ENCODE results near the gene PLXND1. TPM values are rescaled to one million over a fixed set of nuclear protein-coding genes. Genes with fewer than 3 reads are reported as not detected.

PLXND1 gene
- total and polyA plus RNA-seq, 9 donors = 21.6 to 120 (median 57.1) TPM

GRCh38 chr3:129594907-129595390 is 11.5 kb downstream of the PLXND1 start:
- H3K9me3 ChIP-seq = no peaks in the 10 kb centered on the region
- 66 to 78% (median 77%) methylated on average over 6 of the region's 6 CpGs for WGBS, 3 donors
- peaks cover 53% of the 10 kb centered on the region for H3K4me1 ChIP-seq (ENCODE audit: insufficient read depth)
- TF ChIP-seq CTCF (IDR thresholded peaks at IDR 0.05) = no peak
- TF ChIP-seq EP300 (IDR thresholded peaks at IDR 0.05) = no peak
- no peak for TF ChIP-seq POLR2A (IDR thresholded peaks at IDR 0.05)
- H3K4me3 ChIP-seq = no peak overlapping the region
- no peaks in the 10 kb centered on the region for H3K36me3 ChIP-seq
- H3K27me3 ChIP-seq = no peaks in the 10 kb centered on the region
- H3K27ac ChIP-seq = peak overlapping the region; percentile 58 to 74
- no peak for DNase-seq
- intact Hi-C loops (cut with DNase I) = loop anchor here in 1 of 4 donors (5.0 kb wide), 1 partner anchor 33 kb away; no protein-coding TSS in a partner anchor

GRCh38 chr3:129594409-129594808 is 12.1 kb downstream of the PLXND1 start:
- TF ChIP-seq EP300 (IDR thresholded peaks at IDR 0.05) = no peak
- TF ChIP-seq POLR2A (IDR thresholded peaks at IDR 0.05) = no peak
- TF ChIP-seq CTCF (IDR thresholded peaks at IDR 0.05) = no peak
- Histone ChIP-seq H3K27me3 (no peaks in the 10 kb centered on the region), H3K27ac (peak overlapping the region in 1 of 2 donors; percentile 74), H3K36me3 (no peaks in the 10 kb centered on the region), H3K4me1 (ENCODE audit: insufficient read depth) (peaks cover 53% of the 10 kb centered on the region), H3K9me3 (no peaks in the 10 kb centered on the region), H3K4me3 (no peak overlapping the region)
- WGBS, 3 donors = 17 to 21% (median 20%) methylated on average over 10 of the region's 10 CpGs
- no peak for DNase-seq
- intact Hi-C loops (cut with DNase I) = no loop called here

GRCh38 chr3:129593595-129594339 is 12.7 kb downstream of the PLXND1 start:
- TF ChIP-seq CTCF (IDR thresholded peaks at IDR 0.05) = no peak
- no peak for TF ChIP-seq EP300 (IDR thresholded peaks at IDR 0.05)
- TF ChIP-seq POLR2A (IDR thresholded peaks at IDR 0.05) = no peak
- intact Hi-C loops (cut with DNase I) = no loop called here
- H3K27ac ChIP-seq = peak overlapping the region in 1 of 2 donors; percentile 72
- H3K27me3 ChIP-seq = no peaks in the 10 kb centered on the region
- peaks cover 53% of the 10 kb centered on the region for H3K4me1 ChIP-seq (ENCODE audit: insufficient read depth)
- H3K36me3 ChIP-seq = no peaks in the 10 kb centered on the region
- 69 to 74% (median 74%) methylated on average over 22 of the region's 22 CpGs for WGBS, 3 donors
- no peak for DNase-seq
- H3K9me3 ChIP-seq = no peaks in the 10 kb centered on the region
- no peak overlapping the region for H3K4me3 ChIP-seq

GRCh38 chr3:129593230-129593594 is 13.3 kb downstream of the PLXND1 start:
- H3K27ac ChIP-seq = peak overlapping the region; percentile 56 to 72
- no peak for DNase-seq
- H3K4me3 ChIP-seq = peak overlapping the region; percentile 16
- H3K36me3 ChIP-seq = no peaks in the 10 kb centered on the region
- H3K4me1 ChIP-seq (ENCODE audit: insufficient read depth) = peaks cover 51% of the 10 kb centered on the region
- TF ChIP-seq POLR2A (IDR thresholded peaks at IDR 0.05) (no peak), EP300 (IDR thresholded peaks at IDR 0.05) (no peak), CTCF (IDR thresholded peaks at IDR 0.05) (no peak)
- intact Hi-C loops (cut with DNase I) = no loop called here
- no peaks in the 10 kb centered on the region for H3K9me3 ChIP-seq
- WGBS, 3 donors = 75 to 82% (median 78%) methylated on average over 8 of the region's 8 CpGs
- no peaks in the 10 kb centered on the region for H3K27me3 ChIP-seq
